Esophagus (tissue), 2 donors: ENCODE measurements around the gene SLC9A4. TPM values are rescaled to one million over a fixed set of nuclear protein-coding genes. Genes with fewer than 3 reads are reported as not detected.

Experiments
- H3K27ac ChIP-seq, 2 donors: one replicate each; pipeline ENCODE4 v1.5.1; 2013; ENCODE audit warnings: low read depth in 2 of 2, mild to moderate bottlenecking in 2 of 2, inconsistent platforms in 1 of 2, low read length in 1 of 2, moderate library complexity in 1 of 2
- H3K27me3 ChIP-seq, 2 donors: one replicate each; pipeline ENCODE4 v1.6.1; 2013; ENCODE audit warnings: low read length in 2 of 2, control low read depth in 1 of 2, mild to moderate bottlenecking in 1 of 2; ENCODE audit not compliant: insufficient read depth in 2 of 2, control insufficient read depth in 1 of 2
- H3K36me3 ChIP-seq, 2 donors: one replicate each; pipeline ENCODE4 v1.6.1; 2013; ENCODE audit warnings: low read length in 1 of 2; ENCODE audit not compliant: control insufficient read depth in 2 of 2, insufficient read depth in 2 of 2
- H3K4me1 ChIP-seq, 2 donors: one replicate each; pipeline ENCODE4 v1.6.1; 2013; ENCODE audit warnings: low read length in 1 of 2; ENCODE audit not compliant: control insufficient read depth in 2 of 2, insufficient read depth in 2 of 2
- H3K4me3 ChIP-seq, 2 donors: one replicate each; pipeline ENCODE4 v1.5.1; 2013; ENCODE audit warnings: low read length in 2 of 2, mild to moderate bottlenecking in 2 of 2, low read depth in 1 of 2, moderate library complexity in 1 of 2
- H3K9me3 ChIP-seq, 2 donors: one replicate each; pipeline ENCODE4 v1.6.1; 2013; ENCODE audit warnings: mild to moderate bottlenecking in 2 of 2, low read depth in 1 of 2, low read length in 1 of 2, moderate library complexity in 1 of 2; ENCODE audit not compliant: control insufficient read depth in 2 of 2, insufficient read depth in 1 of 2
- WGBS, 2 donors: extraction: QIAGEN DNeasy Blood & Tissue Kit; methylation state at CpG; one replicate each; pipeline ENCODE4 v1.1.7; 2013; 5-methylcytosine and 5-hydroxymethylcytosine counted together
- polyA plus RNA-seq, 2 donors: library from polyadenylated mRNA; stranded (reverse); fragments of 200-250 nt; gene quantifications; one replicate each; pipeline ENCODE4 v1.2.3, GENCODE V29; 2013
- donor health status: healthy with polysubstance abuse.
- donor health status: Bipolar disorder and iron deficiency.

SLC9A4 gene
- polyA plus RNA-seq, 2 donors, result 1.8 to 2.0 TPM

GRCh38 chr2:102522162-102522561 is 49.1 kb downstream of the SLC9A4 start:
- Histone ChIP-seq H3K4me1 (peaks cover 0 to 1% of the 10 kb centered on the region in 2 donors), H3K4me3 (no peak overlapping the region), H3K36me3 (no peaks in the 10 kb centered on the region), H3K27me3 (no peaks in the 10 kb centered on the region), H3K9me3 (no peaks in the 10 kb centered on the region), H3K27ac (no peak overlapping the region)
- 83 to 84% methylated on average over 4 of the region's 4 CpGs for WGBS, 2 donors

GRCh38 chr2:102522890-102523289 is 49.9 kb downstream of the SLC9A4 start:
- Histone ChIP-seq H3K9me3 (no peaks in the 10 kb centered on the region), H3K27me3 (no peaks in the 10 kb centered on the region), H3K4me1 (peaks cover 0 to 1% of the 10 kb centered on the region in 2 donors), H3K27ac (no peak overlapping the region), H3K4me3 (no peak overlapping the region), H3K36me3 (no peaks in the 10 kb centered on the region)
- WGBS, 2 donors, result 82 to 95% methylated on average over 3 of the region's 3 CpGs

DNA sequence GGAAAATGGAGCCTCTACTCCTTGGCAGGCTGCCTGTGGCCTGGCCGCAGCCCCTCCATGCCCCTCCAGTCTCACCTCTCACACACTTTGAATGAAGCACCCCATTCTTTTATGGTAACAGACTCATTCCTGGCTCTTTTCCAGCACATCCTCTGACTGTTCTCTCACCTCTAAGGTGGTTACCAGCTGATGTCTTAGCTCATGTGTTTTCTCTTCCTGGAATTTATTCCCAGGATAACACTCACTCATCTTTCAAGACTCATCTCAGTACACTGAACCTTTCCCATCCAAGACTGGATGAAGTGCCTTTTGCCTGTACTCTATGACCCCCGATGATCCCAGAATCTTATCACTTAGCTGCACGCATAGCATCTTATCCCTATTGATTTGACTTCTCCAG is 50.6 kb downstream of the SLC9A4 start:
- Histone ChIP-seq H3K4me3 (no peak overlapping the region), H3K4me1 (peaks cover 0 to 1% of the 10 kb centered on the region in 2 donors), H3K27ac (no peak overlapping the region), H3K36me3 (no peaks in the 10 kb centered on the region), H3K9me3 (no peaks in the 10 kb centered on the region), H3K27me3 (no peaks in the 10 kb centered on the region)
- WGBS, 2 donors, result 54 to 74% methylated on average over 3 of the region's 3 CpGs

DNA sequence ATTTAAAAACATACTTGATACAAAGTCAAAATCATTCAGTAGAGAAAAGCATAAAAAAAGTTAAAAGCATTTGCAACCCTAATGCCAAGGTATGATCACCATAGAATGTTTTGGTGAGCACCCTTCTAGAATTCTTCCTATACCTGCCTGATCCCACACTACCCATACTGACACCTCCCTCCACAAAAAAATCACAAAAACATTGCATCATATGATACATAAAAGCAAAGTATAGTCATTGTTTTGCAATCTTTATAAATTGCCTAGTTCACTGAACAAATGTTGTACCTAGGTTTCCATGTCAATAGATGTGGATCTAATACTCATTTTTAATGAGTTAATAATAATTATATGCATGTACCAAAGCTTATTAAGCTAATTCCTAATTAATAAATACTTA is 54.1 kb downstream of the SLC9A4 start:
- Histone ChIP-seq H3K36me3 (no peaks in the 10 kb centered on the region), H3K4me3 (no peak overlapping the region), H3K9me3 (no peaks in the 10 kb centered on the region), H3K27me3 (no peaks in the 10 kb centered on the region), H3K4me1 (peaks cover 0 to 4% of the 10 kb centered on the region in 2 donors), H3K27ac (no peak overlapping the region)

- Histone ChIP-seq H3K4me1 (no peaks in the 10 kb centered on the region), H3K27ac (no peak overlapping the region), H3K9me3 (no peaks in the 10 kb centered on the region), H3K27me3 (no peaks in the 10 kb centered on the region), H3K36me3 (no peaks in the 10 kb centered on the region), H3K4me3 (no peak overlapping the region)
- 47 to 72% methylated on average over 2 of the region's 2 CpGs for WGBS, 2 donors
Observed at GRCh38 chr2:102538491-102538890, 65.5 kb downstream of the SLC9A4 start.

GRCh38 chr2:102540882-102541281 is 67.9 kb downstream of the SLC9A4 start:
- Histone ChIP-seq H3K27me3 (no peaks in the 10 kb centered on the region), H3K4me3 (peak overlapping the region in 1 of 2 donors; percentile 0), H3K36me3 (no peaks in the 10 kb centered on the region), H3K4me1 (no peaks in the 10 kb centered on the region), H3K9me3 (no peaks in the 10 kb centered on the region), H3K27ac (peak overlapping the region; percentile 78 to 88)
- 33 to 40% methylated on average over 4 of the region's 4 CpGs for WGBS, 2 donors

DNA sequence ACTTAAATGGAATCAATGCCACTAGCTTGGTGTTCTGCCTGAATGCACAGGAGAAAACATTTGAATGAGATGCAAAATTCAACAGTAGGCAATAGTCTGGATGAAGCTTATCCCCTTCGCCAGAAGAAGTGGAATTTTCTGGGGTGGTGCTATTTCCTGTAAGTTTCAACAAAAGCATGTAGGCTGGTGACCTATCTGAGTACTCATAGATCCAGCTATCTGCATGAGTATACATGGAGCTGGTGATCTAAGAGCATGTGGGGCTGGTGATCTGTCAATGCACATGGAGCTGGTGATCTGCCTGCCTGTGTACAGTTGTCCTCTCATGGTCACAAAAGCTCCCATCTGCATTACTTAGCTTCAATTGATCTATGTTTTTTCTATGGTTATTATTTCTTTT is 71.2 kb downstream of the SLC9A4 start:
- 77 to 80% methylated on average over 1 of the region's 1 CpG for WGBS, 2 donors
- Histone ChIP-seq H3K4me1 (no peaks in the 10 kb centered on the region), H3K27ac (no peak overlapping the region), H3K27me3 (no peaks in the 10 kb centered on the region), H3K36me3 (no peaks in the 10 kb centered on the region), H3K4me3 (no peak overlapping the region), H3K9me3 (no peaks in the 10 kb centered on the region)

- H3K9me3 ChIP-seq, result no peaks in the 10 kb centered on the region
- H3K4me3 ChIP-seq, result no peak overlapping the region
- H3K4me1 ChIP-seq, result no peaks in the 10 kb centered on the region
- H3K27me3 ChIP-seq, result no peaks in the 10 kb centered on the region
- no peaks in the 10 kb centered on the region for H3K36me3 ChIP-seq
- H3K27ac ChIP-seq, result no peak overlapping the region
- WGBS, 2 donors, result 70 to 72% methylated on average over 2 of the region's 2 CpGs
Observed at GRCh38 chr2:102547462-102547861, 74.4 kb downstream of the SLC9A4 start.

GRCh38 chr2:102549027-102549426 is 76.0 kb downstream of the SLC9A4 start:
- Histone ChIP-seq H3K4me1 (no peaks in the 10 kb centered on the region), H3K27ac (no peak overlapping the region), H3K36me3 (no peaks in the 10 kb centered on the region), H3K9me3 (no peaks in the 10 kb centered on the region), H3K4me3 (no peak overlapping the region), H3K27me3 (no peaks in the 10 kb centered on the region)
- WGBS, 2 donors, result 0 to 5% methylated on average over 1 of the region's 1 CpG

- Histone ChIP-seq H3K27me3 (no peaks in the 10 kb centered on the region), H3K27ac (no peak overlapping the region), H3K36me3 (no peaks in the 10 kb centered on the region), H3K9me3 (no peaks in the 10 kb centered on the region), H3K4me3 (no peak overlapping the region), H3K4me1 (no peaks in the 10 kb centered on the region)
- WGBS, 2 donors, result 98% methylated on average over 2 of the region's 2 CpGs
Observed at GRCh38 chr2:102550151-102550550, 77.1 kb downstream of the SLC9A4 start.
